Measurements from ENCODE around the gene TMEM271. TPM values are rescaled to one million over a fixed set of nuclear protein-coding genes. Genes with fewer than 3 reads are reported as not detected.

The TMEM271 gene
- total RNA-seq, 1 experiment from 2014 or later = not detected

DNA sequence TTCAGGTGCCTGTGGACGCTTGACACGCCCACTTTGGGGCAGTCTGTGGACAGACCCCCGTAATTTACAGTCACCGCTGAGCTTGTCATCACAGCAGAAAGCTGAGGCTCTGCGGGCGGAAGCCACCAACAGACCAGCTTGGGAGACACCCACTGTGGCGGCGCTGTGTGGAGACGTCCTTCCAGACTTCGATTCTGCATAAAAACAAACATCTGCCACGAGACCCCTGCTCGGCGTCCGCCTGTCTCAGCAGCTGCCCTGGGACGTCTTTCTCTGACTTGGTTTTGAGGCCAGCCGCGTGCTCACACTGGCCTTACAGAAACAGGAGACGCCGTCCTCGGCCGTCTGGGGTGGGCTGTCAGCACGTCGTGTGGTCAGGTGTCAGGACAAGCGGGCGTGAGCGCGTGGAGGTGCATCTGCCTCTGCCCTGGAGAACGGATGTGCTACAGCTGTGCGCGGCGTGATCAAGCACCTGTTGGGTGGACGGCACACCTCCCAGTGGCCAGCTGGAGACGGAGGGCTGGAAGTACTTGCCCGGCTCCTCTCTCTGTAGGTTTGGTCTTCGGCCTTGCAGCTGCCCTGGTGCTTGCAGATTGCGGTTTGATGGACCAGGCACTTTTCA is 39.6 kb downstream of the TMEM271 start:
- no peak for DNase-seq
- H3K27me3 Mint-ChIP-seq (ENCODE audit: insufficient read depth, unreplicated experiment) = no peaks in the 10 kb centered on the region
- no peaks in the 10 kb centered on the region for H3K4me1 ChIP-seq
- ChIA-PET POLR2A (no interaction called here), CTCF (no interaction called here)
- intact Hi-C loops (cut with micrococcal nuclease; ENCODE audit: unreplicated experiment) = no loop called here
- no peaks in the 10 kb centered on the region for H3K9me3 ChIP-seq
- no peak overlapping the region for H3K4me3 Mint-ChIP-seq (ENCODE audit: unreplicated experiment)
- no TSS peak for BruUV-seq (replicated peaks)
- no peaks in the 10 kb centered on the region for H3K4me1 Mint-ChIP-seq (ENCODE audit: low read depth, unreplicated experiment)
- H3K36me3 Mint-ChIP-seq (ENCODE audit: insufficient read depth, unreplicated experiment) = peaks cover 26% of the 10 kb centered on the region
- no peak overlapping the region for H3K27ac Mint-ChIP-seq (ENCODE audit: unreplicated experiment)
- TF ChIP-seq, protein P1, sequence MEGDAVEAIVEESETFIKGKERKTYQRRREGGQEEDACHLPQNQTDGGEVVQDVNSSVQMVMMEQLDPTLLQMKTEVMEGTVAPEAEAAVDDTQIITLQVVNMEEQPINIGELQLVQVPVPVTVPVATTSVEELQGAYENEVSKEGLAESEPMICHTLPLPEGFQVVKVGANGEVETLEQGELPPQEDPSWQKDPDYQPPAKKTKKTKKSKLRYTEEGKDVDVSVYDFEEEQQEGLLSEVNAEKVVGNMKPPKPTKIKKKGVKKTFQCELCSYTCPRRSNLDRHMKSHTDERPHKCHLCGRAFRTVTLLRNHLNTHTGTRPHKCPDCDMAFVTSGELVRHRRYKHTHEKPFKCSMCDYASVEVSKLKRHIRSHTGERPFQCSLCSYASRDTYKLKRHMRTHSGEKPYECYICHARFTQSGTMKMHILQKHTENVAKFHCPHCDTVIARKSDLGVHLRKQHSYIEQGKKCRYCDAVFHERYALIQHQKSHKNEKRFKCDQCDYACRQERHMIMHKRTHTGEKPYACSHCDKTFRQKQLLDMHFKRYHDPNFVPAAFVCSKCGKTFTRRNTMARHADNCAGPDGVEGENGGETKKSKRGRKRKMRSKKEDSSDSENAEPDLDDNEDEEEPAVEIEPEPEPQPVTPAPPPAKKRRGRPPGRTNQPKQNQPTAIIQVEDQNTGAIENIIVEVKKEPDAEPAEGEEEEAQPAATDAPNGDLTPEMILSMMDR (IDR thresholded peaks at IDR 0.05; ENCODE audit: insufficient read depth in 1 of 2, low read depth in 1 of 2, low read length in 1 of 2, severe bottlenecking in 1 of 2, unreplicated experiment in 1 of 2) = no peak
- H3K4me3 ChIP-seq (ENCODE audit: low read depth, low read length) = no peak overlapping the region
- peaks cover 2% of the 10 kb centered on the region for H3K36me3 ChIP-seq (ENCODE audit: control insufficient read depth, insufficient read depth, low read length)
- H3K27me3 ChIP-seq (replicated peaks; ENCODE audit: control insufficient read depth, insufficient read depth, low read length) = no peaks in the 10 kb centered on the region
- H3K9me3 Mint-ChIP-seq (ENCODE audit: unreplicated experiment) = no peaks in the 10 kb centered on the region

DNA sequence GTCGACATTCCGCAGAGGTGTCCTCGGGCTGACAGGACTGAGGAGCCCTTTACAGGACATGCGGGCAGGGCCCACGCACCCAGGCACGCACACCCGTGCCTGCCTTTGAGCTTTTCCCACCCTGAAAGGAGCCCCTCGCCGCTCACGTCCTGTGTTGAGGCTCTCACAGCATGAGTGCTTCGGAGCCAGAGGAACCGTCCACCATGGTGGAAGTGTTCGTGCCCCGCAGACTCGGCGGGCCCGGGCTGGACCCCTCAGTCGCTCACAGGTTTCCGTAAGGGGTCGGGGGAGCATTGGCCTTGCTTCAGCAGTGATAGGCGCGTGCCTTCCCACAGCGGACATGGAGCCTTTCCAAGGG is 40.2 kb downstream of the TMEM271 start:
- CTCF ChIA-PET = no interaction called here
- TF ChIP-seq, protein P1 (IDR thresholded peaks at IDR 0.05; ENCODE audit: insufficient read depth in 1 of 2, low read depth in 1 of 2, low read length in 1 of 2, severe bottlenecking in 1 of 2, unreplicated experiment in 1 of 2) = no peak
- intact Hi-C loops (cut with micrococcal nuclease; ENCODE audit: unreplicated experiment) = no loop called here
- no peaks in the 10 kb centered on the region for H3K9me3 Mint-ChIP-seq (ENCODE audit: unreplicated experiment)
- Histone ChIP-seq H3K36me3 (ENCODE audit: control insufficient read depth, insufficient read depth, low read length) (peaks cover 2% of the 10 kb centered on the region), H3K4me3 (ENCODE audit: low read depth, low read length) (no peak overlapping the region), H3K9me3 (no peaks in the 10 kb centered on the region), H3K4me1 (no peaks in the 10 kb centered on the region), H3K27me3 (replicated peaks; ENCODE audit: control insufficient read depth, insufficient read depth, low read length) (no peaks in the 10 kb centered on the region)
- peaks cover 27% of the 10 kb centered on the region for H3K36me3 Mint-ChIP-seq (ENCODE audit: insufficient read depth, unreplicated experiment)
- no peak overlapping the region for H3K27ac Mint-ChIP-seq (ENCODE audit: unreplicated experiment)
- H3K4me1 Mint-ChIP-seq (ENCODE audit: low read depth, unreplicated experiment) = no peaks in the 10 kb centered on the region
- H3K27me3 Mint-ChIP-seq (ENCODE audit: insufficient read depth, unreplicated experiment) = no peaks in the 10 kb centered on the region
- no peak for DNase-seq
- no TSS peak for BruUV-seq (replicated peaks)
- POLR2A ChIA-PET = no interaction called here
- no peak overlapping the region for H3K4me3 Mint-ChIP-seq (ENCODE audit: unreplicated experiment)

DNA sequence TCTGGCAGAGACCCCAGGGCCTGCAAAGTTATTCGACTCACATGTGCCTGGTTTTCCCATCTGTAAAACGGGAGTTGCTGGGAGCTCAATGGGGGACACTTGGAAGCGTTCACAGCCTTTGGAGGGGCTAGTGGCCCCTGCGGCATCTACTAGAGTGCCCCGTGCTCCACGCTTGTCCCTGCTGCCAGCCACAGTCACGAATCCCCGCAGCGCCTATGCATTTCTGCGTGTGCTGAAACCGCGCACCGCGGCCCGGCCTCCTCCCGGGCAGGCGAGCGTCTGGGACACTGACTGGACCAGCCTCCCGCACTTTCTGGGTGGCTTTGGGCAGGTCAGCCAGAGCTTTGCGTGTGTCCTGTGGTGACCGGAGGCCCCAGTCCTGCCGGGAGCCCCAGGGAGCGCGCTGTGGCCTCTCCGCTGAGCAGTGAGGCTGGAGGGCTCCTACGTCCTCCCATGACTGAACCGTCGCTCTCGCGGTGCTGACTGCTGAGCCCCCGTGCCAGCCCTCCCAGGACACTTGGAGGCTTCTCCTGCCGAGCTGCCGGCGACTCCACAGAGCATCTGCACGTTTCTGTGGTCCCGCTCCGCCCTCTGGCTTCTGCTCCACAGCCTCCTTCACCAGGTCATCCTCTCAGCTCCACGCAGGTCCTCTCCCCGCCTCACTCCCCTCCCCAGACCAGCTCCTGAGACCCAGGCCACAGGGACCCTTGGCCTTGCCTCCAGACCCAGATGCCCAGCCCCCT is 40.7 kb downstream of the TMEM271 start:
- Histone ChIP-seq H3K4me1 (no peaks in the 10 kb centered on the region), H3K27me3 (replicated peaks; ENCODE audit: control insufficient read depth, insufficient read depth, low read length) (no peaks in the 10 kb centered on the region), H3K36me3 (ENCODE audit: control insufficient read depth, insufficient read depth, low read length) (peaks cover 2% of the 10 kb centered on the region), H3K4me3 (ENCODE audit: low read depth, low read length) (no peak overlapping the region), H3K9me3 (no peaks in the 10 kb centered on the region)
- Mint-ChIP-seq H3K9me3 (ENCODE audit: unreplicated experiment) (no peaks in the 10 kb centered on the region), H3K27me3 (ENCODE audit: insufficient read depth, unreplicated experiment) (no peaks in the 10 kb centered on the region), H3K27ac (ENCODE audit: unreplicated experiment) (no peak overlapping the region), H3K4me1 (ENCODE audit: low read depth, unreplicated experiment) (no peaks in the 10 kb centered on the region), H3K4me3 (ENCODE audit: unreplicated experiment) (no peak overlapping the region), H3K36me3 (ENCODE audit: insufficient read depth, unreplicated experiment) (peaks cover 33% of the 10 kb centered on the region)
- ChIA-PET CTCF (interaction anchor here (0.8 kb wide), 1 partner anchor 341 kb away, joined by 8 read pairs; no protein-coding TSS in a partner anchor), POLR2A (no interaction called here)
- BruUV-seq (replicated peaks) = no TSS peak
- no peak for DNase-seq
- intact Hi-C loops (cut with micrococcal nuclease; ENCODE audit: unreplicated experiment) = no loop called here
- TF ChIP-seq, protein P1 (IDR thresholded peaks at IDR 0.05; ENCODE audit: insufficient read depth in 1 of 2, low read depth in 1 of 2, low read length in 1 of 2, severe bottlenecking in 1 of 2, unreplicated experiment in 1 of 2) = no peak
